NCI-H2107 treated with DMSO at 0.1 percent for 48 hours (cell line): ENCODE data around the gene SLFN11.
"Not testable (repeated sequence)": the region's sequence is repeated elsewhere in the genome, so short reads cannot be mapped to it uniquely, and the experiment has no call there.

Experiments
- DNase-seq: peaks from one replicate; lab custom pipeline; 2025; ENCODE audit not compliant: unreplicated experiment; lab: John Stamatoyannopoulos, UW

Gene SLFN11, protein sequence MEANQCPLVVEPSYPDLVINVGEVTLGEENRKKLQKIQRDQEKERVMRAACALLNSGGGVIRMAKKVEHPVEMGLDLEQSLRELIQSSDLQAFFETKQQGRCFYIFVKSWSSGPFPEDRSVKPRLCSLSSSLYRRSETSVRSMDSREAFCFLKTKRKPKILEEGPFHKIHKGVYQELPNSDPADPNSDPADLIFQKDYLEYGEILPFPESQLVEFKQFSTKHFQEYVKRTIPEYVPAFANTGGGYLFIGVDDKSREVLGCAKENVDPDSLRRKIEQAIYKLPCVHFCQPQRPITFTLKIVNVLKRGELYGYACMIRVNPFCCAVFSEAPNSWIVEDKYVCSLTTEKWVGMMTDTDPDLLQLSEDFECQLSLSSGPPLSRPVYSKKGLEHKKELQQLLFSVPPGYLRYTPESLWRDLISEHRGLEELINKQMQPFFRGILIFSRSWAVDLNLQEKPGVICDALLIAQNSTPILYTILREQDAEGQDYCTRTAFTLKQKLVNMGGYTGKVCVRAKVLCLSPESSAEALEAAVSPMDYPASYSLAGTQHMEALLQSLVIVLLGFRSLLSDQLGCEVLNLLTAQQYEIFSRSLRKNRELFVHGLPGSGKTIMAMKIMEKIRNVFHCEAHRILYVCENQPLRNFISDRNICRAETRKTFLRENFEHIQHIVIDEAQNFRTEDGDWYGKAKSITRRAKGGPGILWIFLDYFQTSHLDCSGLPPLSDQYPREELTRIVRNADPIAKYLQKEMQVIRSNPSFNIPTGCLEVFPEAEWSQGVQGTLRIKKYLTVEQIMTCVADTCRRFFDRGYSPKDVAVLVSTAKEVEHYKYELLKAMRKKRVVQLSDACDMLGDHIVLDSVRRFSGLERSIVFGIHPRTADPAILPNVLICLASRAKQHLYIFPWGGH

GRCh38 chr17:35373534-35373983, at the start of gene SLFN11:
TSS of gene SLFN11 (minus strand) at chr17:35373621. CDS start at chr17:35363807, 9,814 bp downstream.
- DNase-seq, result peak; percentile 85

GRCh38 chr17:35421069-35421468, 47.6 kb upstream of the SLFN11 start:
- not testable (repeated sequence) for DNase-seq

DNA sequence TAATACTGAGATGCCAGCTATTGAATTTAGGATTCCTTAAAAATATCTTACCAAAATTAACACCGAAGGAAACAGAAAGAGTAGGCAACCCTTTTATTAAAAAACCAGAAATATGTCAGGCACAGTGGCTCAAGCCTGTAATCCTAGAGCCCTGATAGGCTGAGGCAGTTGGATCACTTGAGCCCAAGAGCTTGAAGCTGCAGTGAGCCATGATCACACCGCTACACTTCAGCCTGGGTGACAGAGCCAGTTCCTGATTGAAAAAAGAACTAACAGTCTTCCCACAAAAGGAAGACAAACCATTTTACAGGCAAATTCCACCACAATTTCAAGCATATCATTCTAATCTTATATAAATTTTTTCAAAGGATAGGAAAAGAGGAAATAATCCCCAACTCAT, 43.2 kb upstream of the SLFN11 start:
- no peak for DNase-seq

DNA sequence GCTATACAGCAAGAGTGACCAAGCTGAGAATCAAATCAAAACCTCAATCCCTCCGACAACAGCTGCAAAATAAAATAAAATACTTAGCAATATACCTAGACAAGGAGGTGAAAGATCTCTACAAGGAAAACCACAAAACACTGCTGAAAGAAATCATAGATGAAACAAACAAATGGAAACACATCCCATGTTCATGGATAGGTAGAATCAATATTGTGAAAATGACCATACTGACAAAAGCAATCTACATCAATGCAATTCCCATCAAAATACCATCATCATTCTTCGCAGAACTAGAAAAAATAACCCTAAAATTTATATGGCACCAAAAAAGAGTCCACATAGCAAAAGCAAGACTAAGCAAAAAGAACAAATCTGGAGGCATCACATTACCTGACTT, 41.3 kb upstream of the SLFN11 start:
- DNase-seq, result not testable (repeated sequence)

DNA sequence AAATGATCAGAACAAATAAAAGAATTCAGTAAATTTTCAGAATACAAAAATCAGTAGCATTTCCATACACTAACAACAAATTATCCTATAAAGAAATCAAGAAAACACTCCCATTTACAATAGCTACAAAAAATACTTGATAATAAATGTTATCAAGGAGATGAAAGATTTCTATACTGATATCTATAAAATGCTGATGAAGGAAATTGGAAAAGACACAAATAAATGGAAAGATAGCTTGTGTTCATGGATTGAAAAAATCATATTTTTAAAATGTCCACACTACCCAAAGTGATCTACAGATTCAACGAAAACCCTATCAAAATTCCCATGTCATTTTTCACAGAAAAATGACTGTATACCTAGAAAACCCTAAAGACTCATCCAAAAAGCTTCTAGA, 40.8 kb upstream of the SLFN11 start:
- no peak for DNase-seq

- no peak for DNase-seq
Measured at GRCh38 chr17:35407531-35407930, 34.1 kb upstream of the SLFN11 start.

GRCh38 chr17:35406568-35406967, 33.1 kb upstream of the SLFN11 start:
- DNase-seq, result no peak

DNA sequence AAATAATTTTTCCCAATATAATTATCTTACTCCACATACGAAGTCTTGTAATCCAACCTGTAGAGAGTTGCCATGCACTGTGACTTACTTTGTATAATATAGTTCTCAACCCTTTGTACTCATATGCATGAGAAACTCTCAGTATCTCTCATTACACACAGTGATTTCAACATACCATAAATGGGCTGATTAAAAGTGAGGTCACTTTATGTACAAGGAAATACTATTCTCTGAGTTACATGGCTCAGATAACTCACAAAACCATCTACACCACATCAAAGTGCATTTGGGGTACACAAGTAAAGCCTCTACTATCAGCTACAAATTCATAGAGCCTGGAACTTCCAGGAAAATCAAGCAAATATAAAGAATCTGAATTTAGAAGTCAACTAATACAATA, 30.9 kb upstream of the SLFN11 start:
- DNase-seq, result no peak

GRCh38 chr17:35393783-35394182, 20.4 kb upstream of the SLFN11 start:
- not testable (repeated sequence) for DNase-seq

DNA sequence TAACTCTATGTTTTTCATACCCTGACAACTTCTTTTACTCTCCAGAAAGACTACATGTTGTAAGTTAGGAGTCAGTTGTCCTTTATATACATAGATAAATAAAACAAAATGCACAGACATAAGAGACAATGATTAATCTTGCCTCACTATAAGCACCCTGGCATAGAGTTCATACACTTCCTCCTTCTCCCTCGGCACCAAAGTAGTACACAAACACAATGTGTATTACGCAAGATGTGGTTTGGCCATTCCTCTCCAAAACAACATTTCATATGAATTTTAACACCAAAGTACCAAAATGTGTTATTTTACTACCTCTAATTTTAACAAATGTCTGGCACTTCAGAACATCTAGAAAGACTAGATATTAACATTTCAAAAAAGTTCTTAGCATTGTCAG, 17.2 kb upstream of the SLFN11 start:
- DNase-seq, result no peak

GRCh38 chr17:35390156-35390555, 16.7 kb upstream of the SLFN11 start:
- no peak for DNase-seq

- no peak for DNase-seq
Measured at GRCh38 chr17:35387496-35387895, 14.1 kb upstream of the SLFN11 start.

DNA sequence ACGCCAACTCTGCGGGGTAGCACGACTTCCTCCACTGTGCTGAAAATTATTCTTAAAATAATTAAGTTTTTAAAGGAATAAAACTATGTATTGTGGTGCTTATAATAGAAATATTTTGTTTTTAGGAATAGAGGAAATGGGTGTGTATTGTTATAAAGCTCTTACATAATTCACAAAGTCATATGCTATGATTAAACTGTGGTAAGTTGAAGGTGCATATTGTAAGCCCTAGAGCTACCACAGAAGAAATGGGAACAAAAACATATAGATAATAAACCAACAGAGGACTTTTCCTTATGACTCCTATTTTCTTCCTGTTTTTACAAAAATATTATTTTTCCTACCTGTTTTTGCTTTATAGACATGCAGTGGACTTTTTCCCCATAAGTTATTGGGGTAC, 4.3 kb upstream of the SLFN11 start:
- no peak for DNase-seq

GRCh38 chr17:35377068-35377467, 3.6 kb upstream of the SLFN11 start:
- no peak for DNase-seq

GRCh38 chr17:35376245-35376644, 2.8 kb upstream of the SLFN11 start:
- DNase-seq, result no peak

DNA sequence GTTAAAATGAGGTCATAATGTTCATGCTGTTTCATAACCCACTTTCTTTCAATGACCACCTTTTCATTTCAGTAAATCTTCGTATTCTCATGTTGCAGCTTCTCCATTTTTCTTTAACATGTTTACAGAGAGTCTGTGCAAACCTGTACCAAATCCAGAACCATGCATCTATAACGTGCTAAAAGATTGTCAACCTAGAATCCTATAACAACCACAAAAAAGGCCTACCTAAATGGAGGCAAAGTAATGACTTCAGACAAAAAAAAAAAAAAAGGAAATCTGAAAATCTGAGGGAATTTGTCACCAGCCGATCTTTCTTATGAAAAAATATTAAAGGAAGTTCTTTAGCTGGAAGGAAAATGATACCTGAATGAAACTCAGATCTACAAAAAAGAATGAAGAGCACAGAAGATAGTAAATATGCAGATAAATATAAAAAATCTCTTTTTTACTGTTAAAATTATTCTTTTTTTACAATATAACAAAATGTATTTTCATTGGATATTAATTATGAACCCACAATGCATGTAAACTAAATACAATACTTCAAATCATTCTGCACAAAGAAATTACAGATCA, 1.4 kb upstream of the SLFN11 start:
- peak; percentile 58 for DNase-seq

DNA sequence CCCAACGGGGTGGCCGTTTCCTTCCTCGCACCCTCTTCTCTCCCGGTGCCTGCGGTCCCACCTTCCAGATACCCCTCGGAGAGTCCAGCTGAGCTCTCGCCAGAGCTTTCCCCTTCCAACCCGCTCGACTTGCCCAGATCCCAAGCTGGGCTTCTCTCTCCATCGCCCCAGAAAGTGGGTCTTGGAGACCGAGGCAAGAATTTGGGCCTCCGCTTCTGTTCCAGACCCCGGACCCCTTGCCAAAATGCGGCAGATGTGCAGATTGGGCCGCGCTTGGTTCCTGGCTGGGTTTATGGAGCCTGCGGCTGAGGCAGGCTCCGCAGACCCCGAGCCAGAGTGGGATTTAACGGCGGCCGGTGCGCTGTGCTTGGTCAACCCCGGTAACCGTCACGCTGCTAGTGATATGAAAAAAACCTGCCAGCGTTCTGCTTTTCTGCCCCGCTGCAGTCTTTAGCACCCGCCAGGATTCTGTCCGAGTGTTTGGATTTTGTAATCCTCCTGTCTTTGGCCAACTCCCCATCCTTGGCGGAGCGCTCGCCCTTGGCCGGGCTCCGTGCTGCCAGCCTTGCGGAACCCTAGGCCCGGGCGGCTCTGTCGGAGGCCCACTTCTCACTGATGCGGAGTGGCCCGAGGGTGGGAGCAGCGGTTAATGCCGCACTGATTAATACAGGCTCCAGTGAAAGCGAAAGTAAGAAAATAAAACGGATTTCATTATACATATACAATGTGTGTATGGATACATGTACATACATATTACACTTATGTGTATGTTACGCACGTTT, 754 bp upstream of the SLFN11 start:
- DNase-seq, result peak; percentile 70

- peak; percentile 71 for DNase-seq
Measured at GRCh38 chr17:35372846-35373533, 431 bp downstream of the SLFN11 start.

GRCh38 chr17:35371934-35372333, 1.5 kb downstream of the SLFN11 start:
- DNase-seq, result no peak
